H1 (cell line): ENCODE results near the gene RICTOR. TPM values are rescaled to one million over a fixed set of nuclear protein-coding genes. Genes with fewer than 3 reads are reported as not detected.

Experiments used
- CEBPB ChIP-seq: IDR thresholded peaks from 2 replicates; pipeline ENCODE4 v1.6.1; 2012; ENCODE audit warnings: low read depth, low read length
- CHD7 ChIP-seq: fragments of 300-600 bp; sonication (generic); IDR thresholded peaks from 2 replicates; pipeline ENCODE4 v1.7.1; 2012; ENCODE audit warnings: low read length, moderate library complexity, mild to moderate bottlenecking, inconsistent platforms; ENCODE audit not compliant: insufficient replicate concordance
- polyA plus RNA-seq, 7 experiments: library from polyadenylated mRNA; depleted of rRNA in 3 of 7; stranded (reverse) in 5 of 7; unstranded in 2 of 7; fragments of >200 nt in 5 of 7; fragments of 200-250 nt in 2 of 7; gene quantifications; 1 replicate in 5 of 7; 2 replicates in 1 of 7; 4 replicates in 1 of 7; pipeline versions ENCODE4 v1.2.1 to v1.2.3, GENCODE V29; 2011 to 2013; ENCODE audit warnings: missing spikeins in 2 of 7, mixed read lengths in 2 of 7
- total RNA-seq: library from RNA; stranded (reverse); fragmentation: NEBNext Ultra II Directional; extraction: Animal tissue kit (Norgen Biotek cat#: 25700); gene quantifications from 2 replicates; pipeline ENCODE4 v1.2.1, GENCODE V29; 2021

The RICTOR gene
- total and polyA plus RNA-seq, 2 of the 8 experiments (the other 6 are each of a cell fraction or from before 2014, with no cell fraction given) = 4.3 to 26.6 TPM

- no peak for TF ChIP-seq CHD7
- peak; percentile 86; the same call in 1 of the 2 replicates for TF ChIP-seq CEBPB
Measured at GRCh38 chr5:39016587-39017275, 57.5 kb downstream of the RICTOR start (continued).
